Retinal pigment epithelial cell (primary cell): ENCODE data around the gene TECPR2.

Experiments
- DNase-seq: peaks from one replicate; pipeline ENCODE4 v3.0.0-alpha.2; 2010; ENCODE audit warnings: low read depth
- H3K4me3 ChIP-seq: 2 replicates; pipeline ENCODE4 v1.5.1; 2011; ENCODE audit warnings: mild to moderate bottlenecking, low read length, control low read depth, moderate library complexity
- CTCF ChIP-seq: conservative IDR thresholded peaks from 2 replicates; pipeline ENCODE4 v1.5.1; 2011; ENCODE audit warnings: low read depth, low read length, control low read depth, inconsistent platforms

Gene TECPR2

DNA sequence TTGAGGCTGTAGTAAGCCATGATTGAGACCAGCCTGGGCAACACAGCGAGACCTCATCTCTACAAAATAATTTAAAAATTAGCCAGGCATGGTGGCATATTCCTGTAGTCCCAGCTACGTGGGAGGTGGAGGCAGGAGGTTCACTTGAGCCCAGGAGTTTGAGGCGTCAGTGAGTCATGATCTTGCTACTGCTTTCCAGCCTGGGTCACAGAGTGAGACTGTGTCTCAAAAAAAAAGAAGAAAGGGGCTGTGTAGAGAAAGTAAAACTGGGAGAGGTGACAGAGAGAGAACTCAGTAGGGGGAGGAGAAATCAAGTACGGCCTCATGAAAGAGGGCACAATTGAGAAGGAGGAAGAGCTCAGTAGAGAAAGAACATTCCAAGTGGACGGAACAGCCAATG is 12.4 kb downstream of the TECPR2 start:
- no peak overlapping the region for H3K4me3 ChIP-seq
- DNase-seq: no peak
- TF ChIP-seq CTCF: no peak

- DNase-seq: no peak
- TF ChIP-seq CTCF: no peak
- H3K4me3 ChIP-seq: no peak overlapping the region
These were observed 15.0 kb downstream of the TECPR2 start for GRCh38 chr14:102377696-102378095.

DNA sequence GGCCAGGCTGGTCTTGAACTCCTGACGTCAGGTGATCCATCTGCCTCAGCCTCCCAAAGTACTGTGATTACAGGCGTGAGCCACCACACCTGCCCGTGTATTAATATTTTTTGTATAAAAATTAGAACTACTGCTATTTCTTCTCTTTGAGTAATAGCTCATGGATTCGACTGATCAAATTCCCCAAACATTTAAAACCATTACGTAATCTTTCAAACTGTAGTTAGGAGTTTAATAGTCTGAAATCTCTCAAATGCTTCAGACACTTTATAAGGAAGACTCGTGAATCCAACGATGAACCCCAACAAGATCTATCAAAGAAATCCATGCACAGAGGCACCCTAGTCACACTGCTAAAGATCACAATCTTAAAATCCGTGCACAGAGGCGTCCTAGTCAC is 16.1 kb downstream of the TECPR2 start:
- TF ChIP-seq CTCF: no peak
- H3K4me3 ChIP-seq: no peak overlapping the region

GRCh38 chr14:102387086-102387485 is 24.3 kb downstream of the TECPR2 start:
- no peak for DNase-seq
- no peak overlapping the region for H3K4me3 ChIP-seq
- no peak for TF ChIP-seq CTCF

More for the DNA sequence above, 16.1 kb downstream of the TECPR2 start:
- DNase-seq: no peak

GRCh38 chr14:102389246-102389645 is 26.5 kb downstream of the TECPR2 start:
- no peak overlapping the region for H3K4me3 ChIP-seq
- no peak for TF ChIP-seq CTCF
- no peak for DNase-seq

- no peak overlapping the region for H3K4me3 ChIP-seq
- peak; percentile 61 for DNase-seq
- TF ChIP-seq CTCF: no peak
These were observed 27.5 kb downstream of the TECPR2 start for GRCh38 chr14:102390064-102390855.

GRCh38 chr14:102392506-102392905 is 29.8 kb downstream of the TECPR2 start:
- no peak overlapping the region for H3K4me3 ChIP-seq
- TF ChIP-seq CTCF: no peak

More at GRCh38 chr14:102392506-102392905, 29.8 kb downstream of the TECPR2 start:
- DNase-seq: no peak
